ENCODE measurements around the gene MAPT. TPM values are rescaled to one million over a fixed set of nuclear protein-coding genes. Genes with fewer than 3 reads are reported as not detected.
A peak's percentile ranks its signal among the peaks of the same experiment; 100 is the strongest.
"Not testable (repeated sequence)": the region's sequence is repeated elsewhere in the genome, so short reads cannot be mapped to it uniquely, and the experiment has no call there.

The MAPT gene
- total and polyA plus RNA-seq, 2 experiments from 2014 or later, result 0.37 to 0.71 TPM

DNA sequence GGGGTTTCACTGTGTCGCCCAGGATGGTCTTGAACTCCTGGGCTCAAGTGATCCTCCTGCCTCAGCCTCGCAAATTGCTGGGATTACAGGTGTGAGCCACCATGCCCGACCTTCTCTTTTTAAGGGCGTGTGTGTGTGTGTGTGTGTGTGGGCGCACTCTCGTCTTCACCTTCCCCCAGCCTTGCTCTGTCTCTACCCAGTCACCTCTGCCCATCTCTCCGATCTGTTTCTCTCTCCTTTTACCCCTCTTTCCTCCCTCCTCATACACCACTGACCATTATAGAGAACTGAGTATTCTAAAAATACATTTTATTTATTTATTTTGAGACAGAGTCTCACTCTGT lies 108.6 kb downstream of the MAPT start:
- 62% methylated on average over 7 of the region's 7 CpGs for WGBS (ENCODE audit: low lambda C conversion rate, missing lambda C conversion rate)
- Histone ChIP-seq H4K20me1 (ENCODE audit: insufficient read depth, poor library complexity, severe bottlenecking) (no peaks in the 10 kb centered on the region), H3K9me3 (ENCODE audit: low read depth) (no peaks in the 10 kb centered on the region), H2AFZ (no peak overlapping the region), H3K4me2 (no peak overlapping the region), H3K4me3 (no peak overlapping the region), H3K27ac (no peak overlapping the region), H3K79me2 (no peaks in the 10 kb centered on the region), H3K36me3 (replicated peaks; ENCODE audit: insufficient read depth, low read depth) (no peaks in the 10 kb centered on the region), H3K4me1 (ENCODE audit: insufficient read depth) (peaks cover 10% of the 10 kb centered on the region), H3K9me2 (replicated peaks; ENCODE audit: insufficient read depth) (no peaks in the 10 kb centered on the region), H3K27me3 (no peaks in the 10 kb centered on the region)
- DNase-seq (ENCODE audit: low spot score), result no peak
- TF ChIP-seq EZH2 (IDR thresholded peaks at IDR 0.05; ENCODE audit: borderline replicate concordance) (no peak), EZH2phosphoT487 (IDR thresholded peaks at IDR 0.05; ENCODE audit: low read depth, severe bottlenecking, unreplicated experiment) (no peak)
- TF ChIP-seq, protein P1, sequence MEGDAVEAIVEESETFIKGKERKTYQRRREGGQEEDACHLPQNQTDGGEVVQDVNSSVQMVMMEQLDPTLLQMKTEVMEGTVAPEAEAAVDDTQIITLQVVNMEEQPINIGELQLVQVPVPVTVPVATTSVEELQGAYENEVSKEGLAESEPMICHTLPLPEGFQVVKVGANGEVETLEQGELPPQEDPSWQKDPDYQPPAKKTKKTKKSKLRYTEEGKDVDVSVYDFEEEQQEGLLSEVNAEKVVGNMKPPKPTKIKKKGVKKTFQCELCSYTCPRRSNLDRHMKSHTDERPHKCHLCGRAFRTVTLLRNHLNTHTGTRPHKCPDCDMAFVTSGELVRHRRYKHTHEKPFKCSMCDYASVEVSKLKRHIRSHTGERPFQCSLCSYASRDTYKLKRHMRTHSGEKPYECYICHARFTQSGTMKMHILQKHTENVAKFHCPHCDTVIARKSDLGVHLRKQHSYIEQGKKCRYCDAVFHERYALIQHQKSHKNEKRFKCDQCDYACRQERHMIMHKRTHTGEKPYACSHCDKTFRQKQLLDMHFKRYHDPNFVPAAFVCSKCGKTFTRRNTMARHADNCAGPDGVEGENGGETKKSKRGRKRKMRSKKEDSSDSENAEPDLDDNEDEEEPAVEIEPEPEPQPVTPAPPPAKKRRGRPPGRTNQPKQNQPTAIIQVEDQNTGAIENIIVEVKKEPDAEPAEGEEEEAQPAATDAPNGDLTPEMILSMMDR (IDR thresholded peaks at IDR 0.05; ENCODE audit: poor library complexity), result no peak

DNA sequence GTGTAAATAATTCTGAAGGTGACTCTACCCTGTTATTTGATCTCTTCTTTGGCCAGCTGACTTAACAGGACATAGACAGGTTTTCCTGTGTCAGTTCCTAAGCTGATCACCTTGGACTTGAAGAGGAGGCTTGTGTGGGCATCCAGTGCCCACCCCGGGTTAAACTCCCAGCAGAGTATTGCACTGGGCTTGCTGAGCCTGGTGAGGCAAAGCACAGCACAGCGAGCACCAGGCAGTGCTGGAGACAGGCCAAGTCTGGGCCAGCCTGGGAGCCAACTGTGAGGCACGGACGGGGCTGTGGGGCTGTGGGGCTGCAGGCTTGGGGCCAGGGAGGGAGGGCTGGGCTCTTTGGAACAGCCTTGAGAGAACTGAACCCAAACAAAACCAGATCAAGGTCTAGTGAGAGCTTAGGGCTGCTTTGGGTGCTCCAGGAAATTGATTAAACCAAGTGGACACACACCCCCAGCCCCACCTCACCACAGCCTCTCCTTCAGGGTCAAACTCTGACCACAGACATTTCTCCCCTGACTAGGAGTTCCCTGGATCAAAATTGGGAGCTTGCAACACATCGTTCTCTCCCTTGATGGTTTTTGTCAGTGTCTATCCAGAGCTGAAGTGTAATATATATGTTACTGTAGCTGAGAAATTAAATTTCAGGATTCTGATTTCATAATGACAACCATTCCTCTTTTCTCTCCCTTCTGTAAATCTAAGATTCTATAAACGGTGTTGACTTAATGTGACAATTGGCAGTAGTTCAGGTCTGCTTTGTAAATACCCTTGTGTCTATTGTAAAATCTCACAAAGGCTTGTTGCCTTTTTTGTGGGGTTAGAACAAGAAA lies 109.8 kb downstream of the MAPT start:
- Histone ChIP-seq H3K27me3 (no peaks in the 10 kb centered on the region), H3K9me2 (replicated peaks; ENCODE audit: insufficient read depth) (no peaks in the 10 kb centered on the region), H3K79me2 (no peaks in the 10 kb centered on the region), H3K9me3 (ENCODE audit: low read depth) (no peaks in the 10 kb centered on the region), H3K27ac (peak overlapping the region; percentile 43), H4K20me1 (ENCODE audit: insufficient read depth, poor library complexity, severe bottlenecking) (no peaks in the 10 kb centered on the region), H3K4me3 (no peak overlapping the region), H3K36me3 (replicated peaks; ENCODE audit: insufficient read depth, low read depth) (no peaks in the 10 kb centered on the region), H2AFZ (no peak overlapping the region), H3K4me2 (peak overlapping the region; percentile 42), H3K4me1 (ENCODE audit: insufficient read depth) (peaks cover 10% of the 10 kb centered on the region)
- 47% methylated on average over 6 of the region's 6 CpGs for WGBS (ENCODE audit: low lambda C conversion rate, missing lambda C conversion rate)
- TF ChIP-seq, protein P1 (IDR thresholded peaks at IDR 0.05; ENCODE audit: poor library complexity), result no peak
- TF ChIP-seq EZH2phosphoT487 (IDR thresholded peaks at IDR 0.05; ENCODE audit: low read depth, severe bottlenecking, unreplicated experiment), result no peak
- TF ChIP-seq EZH2 (IDR thresholded peaks at IDR 0.05; ENCODE audit: borderline replicate concordance), result no peak
- peak; percentile 59 for DNase-seq (ENCODE audit: low spot score)

DNA sequence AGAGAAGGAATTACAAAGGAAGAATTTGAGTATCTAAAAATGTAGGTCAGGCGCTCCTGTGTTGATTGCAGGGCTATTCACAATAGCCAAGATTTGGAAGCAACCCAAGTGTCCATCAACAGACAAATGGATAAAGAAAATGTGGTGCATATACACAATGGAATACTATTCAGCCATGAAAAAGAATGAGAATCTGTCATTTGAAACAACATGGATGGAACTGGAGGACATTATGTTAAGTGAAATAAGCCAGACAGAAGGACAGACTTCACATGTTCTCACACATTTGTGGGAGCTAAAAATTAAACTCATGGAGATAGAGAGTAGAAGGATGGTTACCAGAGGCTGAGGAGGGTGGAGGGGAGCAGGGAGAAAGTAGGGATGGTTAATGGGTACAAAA lies 111.7 kb downstream of the MAPT start:
- not testable (repeated sequence) for H3K4me3 ChIP-seq; H4K20me1 ChIP-seq (ENCODE audit: insufficient read depth, poor library complexity, severe bottlenecking); H3K27ac ChIP-seq; H3K27me3 ChIP-seq; H3K4me2 ChIP-seq; H3K79me2 ChIP-seq; DNase-seq (ENCODE audit: low spot score); H3K36me3 ChIP-seq (replicated peaks; ENCODE audit: insufficient read depth, low read depth); H3K9me3 ChIP-seq (ENCODE audit: low read depth); H3K9me2 ChIP-seq (replicated peaks; ENCODE audit: insufficient read depth); H2AFZ ChIP-seq
- 100% methylated on average over 1 of the region's 1 CpG for WGBS (ENCODE audit: low lambda C conversion rate, missing lambda C conversion rate)
- H3K4me1 ChIP-seq (ENCODE audit: insufficient read depth), result peaks cover 10% of the 10 kb centered on the region

DNA sequence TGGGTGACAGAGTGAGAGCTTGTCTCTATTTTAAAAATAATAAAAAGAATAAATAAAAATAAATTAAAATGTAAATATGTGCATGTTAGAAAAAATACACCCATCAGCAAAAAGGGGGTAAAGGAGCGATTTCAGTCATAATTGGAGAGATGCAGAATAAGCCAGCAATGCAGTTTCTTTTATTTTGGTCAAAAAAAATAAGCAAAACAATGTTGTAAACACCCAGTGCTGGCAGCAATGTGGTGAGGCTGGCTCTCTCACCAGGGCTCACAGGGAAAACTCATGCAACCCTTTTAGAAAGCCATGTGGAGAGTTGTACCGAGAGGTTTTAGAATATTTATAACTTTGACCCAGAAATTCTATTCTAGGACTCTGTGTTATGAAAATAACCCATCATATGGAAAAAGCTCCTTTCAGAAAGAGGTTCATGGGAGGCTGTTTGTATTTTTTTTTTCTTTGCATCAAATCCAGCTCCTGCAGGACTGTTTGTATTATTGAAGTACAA lies 113.2 kb downstream of the MAPT start:
- Histone ChIP-seq H3K27ac (no peak overlapping the region), H3K4me3 (no peak overlapping the region), H2AFZ (no peak overlapping the region), H4K20me1 (ENCODE audit: insufficient read depth, poor library complexity, severe bottlenecking) (no peaks in the 10 kb centered on the region), H3K4me1 (ENCODE audit: insufficient read depth) (peaks cover 10% of the 10 kb centered on the region), H3K4me2 (no peak overlapping the region), H3K36me3 (replicated peaks; ENCODE audit: insufficient read depth, low read depth) (no peaks in the 10 kb centered on the region), H3K27me3 (no peaks in the 10 kb centered on the region), H3K79me2 (no peaks in the 10 kb centered on the region), H3K9me3 (ENCODE audit: low read depth) (no peaks in the 10 kb centered on the region), H3K9me2 (replicated peaks; ENCODE audit: insufficient read depth) (no peaks in the 10 kb centered on the region)
- no peak for DNase-seq (ENCODE audit: low spot score)
- TF ChIP-seq EZH2phosphoT487 (IDR thresholded peaks at IDR 0.05; ENCODE audit: low read depth, severe bottlenecking, unreplicated experiment), result no peak
- no peak for TF ChIP-seq EZH2 (IDR thresholded peaks at IDR 0.05; ENCODE audit: borderline replicate concordance)
- TF ChIP-seq, protein P1 (IDR thresholded peaks at IDR 0.05; ENCODE audit: poor library complexity), result no peak
- 96% methylated on average over 2 of the region's 2 CpGs for WGBS (ENCODE audit: low lambda C conversion rate, missing lambda C conversion rate)
